Islet precursor cell (in vitro differentiated cells): ENCODE measurements around the gene TMEFF2.
"Not testable (repeated sequence)": the region's sequence is repeated elsewhere in the genome, so short reads cannot be mapped to it uniquely, and the experiment has no call there.

ENCODE experiments used
- DNase-seq: peaks from one replicate; pipeline ENCODE4 v3.0.0-alpha.2; 2018

The TMEFF2 gene

GRCh38 chr2:191923652-191923997 is 271.1 kb downstream of the TMEFF2 start:
- no peak for DNase-seq

- no peak for DNase-seq
These were observed 271.7 kb downstream of the TMEFF2 start for GRCh38 chr2:191922736-191923651.

DNA sequence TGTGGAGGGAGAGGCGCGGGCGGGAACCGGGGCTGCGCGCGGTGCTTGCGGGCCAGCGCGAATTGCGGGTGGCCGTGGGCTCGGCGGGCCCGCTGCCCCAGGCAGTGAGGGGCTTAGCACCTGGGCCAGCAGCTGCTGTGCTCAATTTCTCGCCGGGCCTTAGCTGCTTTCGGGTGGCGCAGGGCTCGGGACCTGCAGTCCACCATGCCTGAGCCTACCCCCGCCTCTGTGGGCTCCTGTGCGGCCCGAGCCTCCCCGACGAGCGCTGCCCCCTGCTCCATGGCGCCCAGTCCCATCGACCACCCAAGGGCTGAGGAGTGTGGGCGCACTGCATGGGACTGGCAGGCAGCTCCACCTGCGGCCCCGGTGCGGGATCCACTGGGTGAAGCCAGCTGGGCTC is 273.1 kb downstream of the TMEFF2 start:
- not testable (repeated sequence) for DNase-seq

DNA sequence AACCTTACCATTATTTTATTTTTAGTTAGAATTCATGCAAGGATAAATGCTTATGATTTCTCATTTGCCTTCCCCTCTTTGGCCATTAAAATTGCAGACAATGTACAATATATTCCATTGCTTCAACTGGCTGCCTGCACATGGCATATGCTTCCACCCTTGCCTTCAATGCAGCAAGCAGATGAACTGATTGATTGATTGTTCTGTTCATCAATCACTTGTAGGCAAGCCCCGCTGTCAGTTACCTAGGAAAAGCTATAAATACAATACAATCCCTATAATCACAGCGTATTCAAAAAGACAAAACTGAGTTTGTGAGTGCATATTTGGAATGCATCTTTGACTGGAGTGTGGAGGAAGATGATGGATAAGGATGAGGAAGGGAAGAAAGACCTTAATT is 274.2 kb downstream of the TMEFF2 start:
- no peak for DNase-seq

- no peak for DNase-seq
These were observed 276.6 kb downstream of the TMEFF2 start for GRCh38 chr2:191917967-191918651.

DNA sequence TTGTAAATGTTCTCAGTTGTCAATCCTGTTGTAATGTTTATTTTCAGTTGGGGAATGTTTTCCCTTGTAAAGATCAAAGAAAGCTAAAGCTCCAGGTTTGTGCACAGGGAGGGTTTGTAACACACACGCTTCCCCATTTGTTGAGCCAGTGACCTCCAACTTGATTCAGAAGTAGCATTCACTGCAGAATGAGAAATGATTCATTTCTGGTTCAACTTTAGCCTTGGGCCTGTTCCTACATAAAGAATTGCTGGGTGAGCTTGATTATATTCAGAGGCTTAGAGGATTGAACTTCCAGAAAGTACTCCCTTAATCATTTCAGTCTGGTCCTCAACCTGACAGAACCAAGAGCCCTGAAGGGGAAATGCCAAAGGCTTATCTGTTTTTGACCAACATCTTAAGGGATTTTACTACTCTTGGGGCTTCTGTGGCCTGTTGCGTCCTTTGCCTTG is 277.3 kb downstream of the TMEFF2 start:
- DNase-seq, result no peak

GRCh38 chr2:191916826-191917225 is 277.9 kb downstream of the TMEFF2 start:
- DNase-seq, result no peak

DNA sequence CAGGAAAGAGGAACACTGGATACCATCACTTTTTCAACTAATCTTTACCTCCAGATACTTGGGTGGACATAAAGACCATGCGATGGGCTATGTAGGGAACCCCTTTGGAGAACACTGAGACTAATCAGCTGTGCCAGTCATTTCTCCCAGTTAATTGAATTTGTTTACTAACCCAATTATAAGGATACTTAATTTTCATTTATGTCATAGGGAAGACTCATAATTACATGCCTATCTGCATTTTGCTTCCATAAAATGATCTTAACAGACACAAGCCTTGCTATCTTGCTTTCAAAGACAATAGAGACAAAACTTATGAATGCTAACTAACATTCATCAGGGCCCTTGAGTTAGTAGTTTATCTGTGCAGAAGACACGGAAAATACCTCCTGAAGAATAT is 279.0 kb downstream of the TMEFF2 start:
- no peak for DNase-seq

DNA sequence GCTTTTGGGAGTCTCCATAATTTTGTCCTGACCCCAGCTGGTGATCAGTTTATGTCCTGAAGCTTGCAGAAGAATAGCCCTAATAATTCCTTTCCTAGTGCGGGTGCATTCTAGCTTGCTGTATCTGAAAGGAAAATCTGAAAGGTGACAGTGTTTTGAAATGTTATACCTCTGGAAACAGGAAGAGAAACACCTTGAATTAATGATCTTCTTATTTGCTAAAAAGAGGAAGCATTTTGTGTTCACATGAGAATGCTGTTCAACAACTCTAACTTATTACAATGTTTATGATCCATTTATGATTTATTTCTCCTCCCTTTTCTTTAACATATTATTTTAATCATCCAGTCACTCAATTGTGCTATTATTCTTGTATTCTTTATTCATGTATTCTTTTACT is 280.9 kb downstream of the TMEFF2 start:
- DNase-seq, result no peak

DNA sequence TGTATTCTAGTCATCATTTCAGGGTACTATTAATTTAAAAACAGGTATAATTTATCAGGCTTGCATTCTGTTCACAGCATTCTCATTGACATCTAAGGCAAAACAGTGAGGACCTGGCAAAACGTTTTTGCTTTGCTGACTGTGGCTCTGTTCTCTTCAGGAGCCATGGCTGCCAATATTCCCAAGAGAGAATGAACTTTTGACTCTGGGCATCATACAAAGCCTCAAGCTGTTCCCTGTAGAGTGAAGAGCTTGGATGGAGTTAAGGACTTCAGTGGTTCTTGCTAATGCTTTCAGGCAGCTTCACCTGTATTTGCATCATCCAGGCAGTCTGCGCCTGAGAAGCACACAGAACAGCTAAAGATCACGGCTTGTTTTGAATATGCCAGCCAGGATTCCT is 282.0 kb downstream of the TMEFF2 start:
- DNase-seq, result no peak

DNA sequence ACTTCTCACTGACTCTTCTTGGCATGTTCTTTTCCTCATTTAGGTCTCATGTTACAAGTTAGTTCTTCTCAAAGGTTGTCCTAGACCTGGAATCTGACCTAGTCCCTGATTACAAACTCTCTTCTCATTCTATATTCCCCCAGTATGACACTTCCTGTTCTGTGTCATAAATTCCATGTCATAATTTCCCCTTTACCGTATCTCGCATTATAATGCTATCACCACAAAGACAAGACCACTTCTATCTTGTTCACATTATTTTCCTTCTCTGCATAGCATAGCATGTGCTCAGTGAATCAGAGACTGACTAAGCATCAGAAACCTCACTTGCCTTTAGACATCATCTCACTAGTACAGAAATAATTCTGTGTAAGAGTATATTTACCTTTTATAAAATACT is 284.2 kb downstream of the TMEFF2 start:
- no peak for DNase-seq

DNA sequence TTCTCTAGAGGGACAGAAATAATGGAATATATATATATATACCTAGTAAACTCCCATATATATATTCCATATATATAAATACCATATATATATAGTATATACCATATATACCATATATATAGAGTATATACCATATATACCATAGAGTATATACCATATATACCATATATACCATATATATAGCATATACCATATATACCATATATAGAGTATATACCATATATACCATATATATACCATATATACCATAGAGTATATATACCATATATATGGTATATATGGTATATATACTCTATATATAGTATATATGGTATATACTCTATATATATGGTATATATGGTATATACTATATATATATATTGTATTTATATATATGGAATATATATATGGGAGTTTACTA is 285.9 kb downstream of the TMEFF2 start:
- DNase-seq, result no peak

- no peak for DNase-seq
These were observed 287.2 kb downstream of the TMEFF2 start for GRCh38 chr2:191907545-191907944.

DNA sequence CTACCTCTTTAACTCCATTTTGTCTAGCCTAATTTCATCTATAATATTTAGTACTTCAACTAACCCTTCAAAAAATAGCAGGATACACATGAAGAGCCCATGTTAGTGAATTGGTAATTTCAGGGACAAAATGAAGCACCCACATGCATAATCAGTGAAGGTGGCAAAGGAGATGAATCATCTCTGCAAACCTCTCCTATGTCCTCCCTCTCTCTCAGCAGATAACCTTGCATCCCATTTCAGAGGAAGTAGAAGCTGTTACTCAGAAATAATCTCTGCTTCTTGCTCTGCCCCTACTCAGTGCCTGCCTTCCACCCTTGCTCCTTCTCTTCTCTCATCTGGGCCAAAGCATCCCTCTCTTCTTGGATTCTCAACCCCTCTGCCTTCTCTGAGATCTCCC is 287.6 kb downstream of the TMEFF2 start:
- no peak for DNase-seq

DNA sequence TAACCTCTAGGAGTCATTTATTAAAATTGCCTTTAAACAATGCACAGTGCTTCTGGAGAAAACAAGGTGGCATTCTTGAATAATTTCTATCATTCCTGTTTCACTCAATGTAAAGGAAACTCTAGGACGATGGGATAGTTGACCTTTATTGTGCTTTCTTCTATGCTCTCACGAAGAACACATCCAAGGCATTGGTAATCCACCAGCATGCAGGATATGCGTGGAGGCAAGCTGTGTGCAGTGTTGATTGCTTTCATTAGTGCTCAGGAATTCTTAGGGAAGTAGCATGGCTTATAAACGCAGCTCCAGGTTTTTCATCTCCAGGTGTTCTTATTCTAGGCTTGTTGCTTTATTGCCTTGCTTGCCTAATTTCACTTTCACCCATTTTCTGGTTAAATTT is 289.4 kb downstream of the TMEFF2 start:
- DNase-seq, result no peak

- DNase-seq, result no peak
These were observed 293.7 kb downstream of the TMEFF2 start for GRCh38 chr2:191901031-191901430.

- DNase-seq, result no peak
These were observed 295.3 kb downstream of the TMEFF2 start for GRCh38 chr2:191899410-191899809.
